Measurements from ENCODE around the gene PARD3.

The PARD3 gene

DNA sequence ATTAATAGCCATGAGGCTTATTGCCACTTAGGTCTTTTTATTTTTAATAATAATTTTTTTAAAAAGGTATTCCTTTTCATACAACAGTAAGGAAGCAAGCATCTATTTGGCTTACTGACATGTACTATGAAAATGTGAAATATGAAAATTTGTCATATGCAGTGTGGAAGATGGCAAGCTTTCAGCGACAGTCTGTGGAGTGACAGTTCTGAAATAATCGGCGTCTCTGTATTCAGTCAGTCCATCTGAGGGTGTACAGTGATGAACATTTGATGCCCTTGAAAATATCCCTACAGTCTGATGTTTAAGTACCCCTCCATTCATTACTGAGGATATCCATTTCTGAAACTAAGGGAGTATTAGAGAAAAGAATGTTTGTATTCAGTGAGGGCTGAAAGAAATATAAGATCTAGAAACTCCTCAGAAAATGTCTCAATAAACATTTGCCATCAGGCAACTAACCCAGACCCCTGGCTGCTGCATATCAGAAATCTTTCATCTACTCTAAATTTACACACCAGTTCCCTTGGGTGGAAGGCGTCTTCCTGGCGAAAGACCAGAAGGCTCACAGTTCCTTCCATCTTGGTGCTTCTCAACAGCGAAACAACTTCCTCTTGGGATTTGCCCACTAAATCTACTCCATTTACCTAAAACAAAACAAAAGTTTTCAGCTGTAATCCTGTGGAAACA lies 440.6 kb downstream of the PARD3 start:
- in situ Hi-C loops (cut with HindIII; ENCODE audit: low sequenced_read_pairs) = loop anchor here (5.0 kb wide), 1 partner anchor 82 kb away; no protein-coding TSS in a partner anchor
- DNase-seq (ENCODE audit: low read depth) = no peak
- TF ChIP-seq, protein P1, sequence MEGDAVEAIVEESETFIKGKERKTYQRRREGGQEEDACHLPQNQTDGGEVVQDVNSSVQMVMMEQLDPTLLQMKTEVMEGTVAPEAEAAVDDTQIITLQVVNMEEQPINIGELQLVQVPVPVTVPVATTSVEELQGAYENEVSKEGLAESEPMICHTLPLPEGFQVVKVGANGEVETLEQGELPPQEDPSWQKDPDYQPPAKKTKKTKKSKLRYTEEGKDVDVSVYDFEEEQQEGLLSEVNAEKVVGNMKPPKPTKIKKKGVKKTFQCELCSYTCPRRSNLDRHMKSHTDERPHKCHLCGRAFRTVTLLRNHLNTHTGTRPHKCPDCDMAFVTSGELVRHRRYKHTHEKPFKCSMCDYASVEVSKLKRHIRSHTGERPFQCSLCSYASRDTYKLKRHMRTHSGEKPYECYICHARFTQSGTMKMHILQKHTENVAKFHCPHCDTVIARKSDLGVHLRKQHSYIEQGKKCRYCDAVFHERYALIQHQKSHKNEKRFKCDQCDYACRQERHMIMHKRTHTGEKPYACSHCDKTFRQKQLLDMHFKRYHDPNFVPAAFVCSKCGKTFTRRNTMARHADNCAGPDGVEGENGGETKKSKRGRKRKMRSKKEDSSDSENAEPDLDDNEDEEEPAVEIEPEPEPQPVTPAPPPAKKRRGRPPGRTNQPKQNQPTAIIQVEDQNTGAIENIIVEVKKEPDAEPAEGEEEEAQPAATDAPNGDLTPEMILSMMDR (IDR thresholded peaks at IDR 0.05; ENCODE audit: low read depth, low read length, missing control alignments) = no peak
- no peak overlapping the region for H3K4me3 ChIP-seq (ENCODE audit: low read depth, low read length)

DNA sequence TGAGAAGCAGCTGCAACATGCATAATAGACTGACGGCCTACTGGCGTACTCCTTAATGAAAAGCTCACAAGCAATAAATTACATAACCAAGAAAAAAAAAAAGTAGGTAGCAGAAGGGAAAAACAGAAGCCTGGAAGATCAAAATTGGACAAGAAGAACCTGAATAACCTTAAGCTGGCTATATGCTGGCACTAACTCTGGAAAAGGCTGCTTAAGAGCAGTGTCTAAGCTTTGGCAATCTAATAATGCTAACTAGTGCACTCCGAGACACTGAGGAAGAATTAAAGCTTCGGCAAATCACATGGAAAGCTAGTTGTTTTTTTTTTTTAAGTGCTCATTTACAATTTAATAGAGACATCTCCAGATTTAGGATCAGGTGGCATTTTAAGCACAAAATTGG lies 441.9 kb downstream of the PARD3 start:
- DNase-seq (ENCODE audit: low read depth) = no peak
- TF ChIP-seq, protein P1 (IDR thresholded peaks at IDR 0.05; ENCODE audit: low read depth, low read length, missing control alignments) = no peak
- in situ Hi-C loops (cut with HindIII; ENCODE audit: low sequenced_read_pairs) = loop anchor here (5.0 kb wide), 1 partner anchor 81 kb away; no protein-coding TSS in a partner anchor
- no peak overlapping the region for H3K4me3 ChIP-seq (ENCODE audit: low read depth, low read length)

DNA sequence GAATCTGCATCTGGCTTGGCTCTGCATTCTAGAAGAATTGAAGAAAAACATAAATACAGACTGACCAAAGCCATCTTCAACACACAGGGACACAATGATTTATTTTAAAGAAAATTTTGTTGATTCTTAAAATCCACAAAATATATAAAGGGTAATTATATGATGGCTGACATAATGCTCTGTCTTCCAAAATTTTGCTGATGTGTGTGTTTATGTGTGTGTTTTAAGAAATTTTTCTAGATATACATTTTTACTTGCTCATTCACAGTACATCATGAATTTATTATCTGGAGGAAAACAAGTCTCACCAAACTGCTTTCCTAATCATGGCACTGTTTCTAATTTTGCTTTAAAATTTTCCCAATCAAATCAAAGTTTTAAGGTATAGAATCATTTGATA lies 442.6 kb downstream of the PARD3 start:
- in situ Hi-C loops (cut with HindIII; ENCODE audit: low sequenced_read_pairs) = loop anchor here (5.0 kb wide), 1 partner anchor 80 kb away; no protein-coding TSS in a partner anchor
- TF ChIP-seq, protein P1 (IDR thresholded peaks at IDR 0.05; ENCODE audit: low read depth, low read length, missing control alignments) = no peak
- no peak overlapping the region for H3K4me3 ChIP-seq (ENCODE audit: low read depth, low read length)
- DNase-seq (ENCODE audit: low read depth) = no peak

DNA sequence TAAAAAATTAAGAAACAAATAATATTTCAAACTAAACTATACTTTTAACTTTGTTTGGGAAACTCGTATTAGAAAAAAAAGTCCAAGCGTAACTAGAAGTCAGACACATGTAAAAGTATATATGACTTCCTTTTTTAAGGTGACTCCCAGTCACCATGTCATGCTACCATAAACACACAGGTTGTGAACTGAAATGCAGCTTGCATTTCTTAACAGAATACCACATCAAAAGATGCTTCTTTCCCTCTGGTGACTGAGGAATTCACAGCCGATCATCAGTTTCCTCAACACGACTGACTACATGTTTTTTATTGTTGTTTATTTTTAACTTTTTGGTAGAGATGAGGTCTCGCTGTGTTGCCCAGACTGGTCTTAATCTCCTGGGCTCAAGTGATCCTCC lies 445.0 kb downstream of the PARD3 start:
- no peak for DNase-seq (ENCODE audit: low read depth)
- H3K4me3 ChIP-seq (ENCODE audit: low read depth, low read length) = no peak overlapping the region
- TF ChIP-seq, protein P1 (IDR thresholded peaks at IDR 0.05; ENCODE audit: low read depth, low read length, missing control alignments) = no peak
- in situ Hi-C loops (cut with HindIII; ENCODE audit: low sequenced_read_pairs) = loop anchor here (5.0 kb wide), 1 partner anchor 78 kb away; no protein-coding TSS in a partner anchor

DNA sequence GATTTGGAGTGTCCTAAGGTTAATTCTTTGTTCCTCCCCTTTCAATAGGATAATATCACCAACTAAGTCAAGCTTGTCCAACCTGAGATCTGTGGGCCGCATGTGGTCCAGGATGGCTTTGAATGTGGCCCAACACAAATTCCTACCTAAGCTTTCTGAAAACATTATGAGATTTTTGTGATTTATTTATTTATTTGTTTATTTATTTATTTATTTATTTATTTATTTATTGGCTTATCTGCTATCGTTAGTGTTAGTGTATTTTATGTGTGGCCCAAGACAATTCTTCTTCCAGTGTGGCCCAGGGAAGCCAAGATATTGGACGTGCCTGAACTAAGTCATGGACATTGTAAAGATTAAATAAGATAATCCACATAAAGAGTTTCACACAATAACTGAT lies 446.0 kb downstream of the PARD3 start:
- in situ Hi-C loops (cut with HindIII; ENCODE audit: low sequenced_read_pairs) = no loop called here
- TF ChIP-seq, protein P1 (IDR thresholded peaks at IDR 0.05; ENCODE audit: low read depth, low read length, missing control alignments) = no peak
- no peak overlapping the region for H3K4me3 ChIP-seq (ENCODE audit: low read depth, low read length)
- DNase-seq (ENCODE audit: low read depth) = no peak

DNA sequence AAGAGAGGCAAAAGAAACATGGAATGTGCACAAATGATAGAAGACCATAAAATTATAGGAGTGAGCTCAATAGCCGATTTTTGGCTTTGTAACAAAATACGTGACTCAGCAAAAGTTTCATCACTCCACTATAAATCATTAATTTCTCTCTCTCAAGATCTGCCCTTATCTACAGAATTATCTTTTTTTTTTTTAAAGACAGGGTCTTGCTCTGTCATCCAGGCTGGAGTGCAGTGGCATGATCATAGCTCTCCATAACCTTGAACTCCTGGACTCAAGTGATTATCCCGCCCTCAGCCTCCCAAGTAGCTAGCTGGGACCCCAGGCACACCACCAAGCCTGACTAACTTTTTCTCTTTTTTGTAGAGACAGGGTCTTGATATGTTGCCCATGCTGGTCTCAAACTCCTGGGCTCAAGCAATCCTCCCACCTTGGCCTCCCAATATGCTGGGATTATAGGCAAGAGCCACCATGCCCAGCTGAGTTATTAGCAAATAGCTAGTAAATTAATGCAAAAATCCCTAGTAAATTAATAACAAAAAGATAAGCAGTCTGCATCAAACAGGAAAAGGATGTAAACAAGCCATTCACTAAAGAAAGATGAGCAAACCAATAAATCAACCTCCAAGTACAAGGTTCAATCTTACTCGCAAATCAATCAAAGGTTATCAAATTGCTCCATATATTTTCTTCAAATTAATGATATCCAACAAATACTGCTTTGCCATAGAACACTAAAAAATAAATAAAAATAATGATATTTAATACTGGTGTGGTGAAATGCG lies 450.7 kb downstream of the PARD3 start:
- in situ Hi-C loops (cut with HindIII; ENCODE audit: low sequenced_read_pairs) = no loop called here
- DNase-seq (ENCODE audit: low read depth) = no peak
- TF ChIP-seq, protein P1 (IDR thresholded peaks at IDR 0.05; ENCODE audit: low read depth, low read length, missing control alignments) = no peak
- H3K4me3 ChIP-seq (ENCODE audit: low read depth, low read length) = no peak overlapping the region
